ENCODE measurements around the gene PIP5K1C.

DNA sequence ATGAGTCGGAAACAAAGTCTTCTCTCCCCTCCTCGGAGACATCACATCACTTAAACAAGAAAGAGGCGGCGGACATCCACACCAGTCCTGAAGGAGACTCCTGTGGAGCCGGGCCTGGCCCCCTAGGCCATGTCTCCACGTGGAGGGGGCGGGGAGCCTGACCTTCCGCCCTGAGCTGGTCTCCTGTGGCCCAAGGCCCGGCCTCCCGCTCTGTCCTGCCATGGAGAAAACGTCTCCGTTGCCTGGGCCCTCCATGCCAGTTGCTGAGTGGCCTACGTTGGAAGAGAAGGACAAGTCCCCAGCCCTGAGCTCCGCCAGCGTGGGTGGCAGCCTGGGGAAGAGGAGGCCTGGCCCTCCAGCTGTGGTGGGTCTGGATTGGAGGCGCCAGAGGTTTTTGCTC is 68.2 kb downstream of the PIP5K1C start:
- no peak for TF ChIP-seq POLR2A (IDR thresholded peaks at IDR 0.05)
- TF ChIP-seq, protein P1, sequence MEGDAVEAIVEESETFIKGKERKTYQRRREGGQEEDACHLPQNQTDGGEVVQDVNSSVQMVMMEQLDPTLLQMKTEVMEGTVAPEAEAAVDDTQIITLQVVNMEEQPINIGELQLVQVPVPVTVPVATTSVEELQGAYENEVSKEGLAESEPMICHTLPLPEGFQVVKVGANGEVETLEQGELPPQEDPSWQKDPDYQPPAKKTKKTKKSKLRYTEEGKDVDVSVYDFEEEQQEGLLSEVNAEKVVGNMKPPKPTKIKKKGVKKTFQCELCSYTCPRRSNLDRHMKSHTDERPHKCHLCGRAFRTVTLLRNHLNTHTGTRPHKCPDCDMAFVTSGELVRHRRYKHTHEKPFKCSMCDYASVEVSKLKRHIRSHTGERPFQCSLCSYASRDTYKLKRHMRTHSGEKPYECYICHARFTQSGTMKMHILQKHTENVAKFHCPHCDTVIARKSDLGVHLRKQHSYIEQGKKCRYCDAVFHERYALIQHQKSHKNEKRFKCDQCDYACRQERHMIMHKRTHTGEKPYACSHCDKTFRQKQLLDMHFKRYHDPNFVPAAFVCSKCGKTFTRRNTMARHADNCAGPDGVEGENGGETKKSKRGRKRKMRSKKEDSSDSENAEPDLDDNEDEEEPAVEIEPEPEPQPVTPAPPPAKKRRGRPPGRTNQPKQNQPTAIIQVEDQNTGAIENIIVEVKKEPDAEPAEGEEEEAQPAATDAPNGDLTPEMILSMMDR (IDR thresholded peaks at IDR 0.05), result no peak

All from body of pancreas (tissue), 4 donors.